K562 (cell line): Measurements from ENCODE around the gene STX18. TPM values are rescaled to one million over a fixed set of nuclear protein-coding genes. Genes with fewer than 3 reads are reported as not detected.

ENCODE experiments used
- ATAC-seq: fragments of 200-7000 bp; cut with Tn5 transposase; 3 replicates; pipeline ENCODE4 v1.9.1; 2020; ENCODE audit warnings: moderate library complexity
- BruUV-seq: library from RNA; stranded (reverse); fragments of 400-500 nt; replicated peaks from 2 replicates; lab custom pipeline; 2021; lab: Mats Ljungman, UMichigan
- CTCF ChIA-PET: fragments of 300-600 bp; formaldehyde crosslinking; extraction: SDS; loops from one replicate; lab custom pipeline; 2021; ENCODE audit warnings: low intra/inter-chr PET ratio; lab: Yijun Ruan, JAX
- POLR2A ChIA-PET: fragments of 300-600, 350-650 bp; sonication (Branson Sonifier 250); formaldehyde crosslinking; extraction: SDS; loops from one replicate; lab custom pipeline; 2021; ENCODE audit warnings: antibody characterized with exemption, inconsistent platforms; lab: Yijun Ruan, JAX
- DNase-seq, 4 experiments: peaks; one replicate each; pipeline versions ENCODE4 v3.0.0 to v3.0.0-alpha.2; 2011 to 2018; ENCODE audit warnings: low spot score in 3 of 4, mixed read lengths in 3 of 4; ENCODE audit errors: extremely low read depth in 1 of 4
- FAIRE-seq: peaks from 2 replicates; lab custom pipeline; 2011; peaks lifted over from hg19 to GRCh38; lab: Jason Lieb, UNC
- H2AFZ ChIP-seq: 2 replicates; pipeline ENCODE4 v1.6.0; 2011; ENCODE audit warnings: low read depth, low read length, control low read depth, inconsistent platforms
- H3K27ac ChIP-seq: fragments of 200-600 bp; 3 replicates; pipeline ENCODE4 v1.8.0; 2011; ENCODE audit warnings: low read depth, mild to moderate bottlenecking, control low read depth, inconsistent platforms, low read length, moderate library complexity, mixed read lengths; ENCODE audit errors: extremely low read depth
- H3K27me3 ChIP-seq, 2 experiments: fragments of 300-600 bp in 1 of 2; 2 replicates in 1 of 2; 3 replicates in 1 of 2; pipeline versions ENCODE4 v1.6.0 to v1.8.0; 2011; ENCODE audit warnings: inconsistent platforms in 2 of 2, low read length in 2 of 2, mild to moderate bottlenecking in 1 of 2, mixed read lengths in 1 of 2, moderate library complexity in 1 of 2; ENCODE audit not compliant: control insufficient read depth in 2 of 2, insufficient read depth in 2 of 2
- H3K36me3 ChIP-seq: fragments of 300-600 bp; 3 replicates; pipeline ENCODE4 v1.8.0; 2011; ENCODE audit warnings: mild to moderate bottlenecking, low read length, inconsistent platforms; ENCODE audit not compliant: control insufficient read depth, insufficient read depth
- H3K4me1 ChIP-seq, 2 experiments: fragments of 200-600 bp in 1 of 2; replicated peaks in 1 of 2; 2 replicates in 1 of 2; 3 replicates in 1 of 2; pipeline versions ENCODE4 v1.5.1 to v1.8.0; 2011; ENCODE audit warnings: inconsistent platforms in 2 of 2, low read length in 2 of 2, mild to moderate bottlenecking in 1 of 2, mixed read lengths in 1 of 2, moderate library complexity in 1 of 2; ENCODE audit not compliant: control insufficient read depth in 2 of 2, insufficient read depth in 2 of 2
- H3K4me2 ChIP-seq: 2 replicates; pipeline ENCODE4 v1.6.1; 2011; ENCODE audit warnings: low read length, control low read depth, inconsistent platforms, mixed read lengths; ENCODE audit not compliant: insufficient read depth
- H3K4me3 ChIP-seq: fragments of 200-600 bp; sonication (generic), shearing (Covaris generic); 2 replicates; pipeline ENCODE4 v1.5.1; 2016; ENCODE audit warnings: control low read depth, inconsistent platforms
- H3K79me2 ChIP-seq: fragments of 200-600 bp; 3 replicates; pipeline ENCODE4 v1.8.0; 2011; ENCODE audit warnings: low read length, inconsistent platforms; ENCODE audit not compliant: control insufficient read depth, insufficient read depth
- H3K9ac ChIP-seq, 2 experiments: 2 replicates each; pipeline versions ENCODE4 v1.6.0 to v1.6.1; 2011; ENCODE audit warnings: low read depth in 2 of 2, low read length in 2 of 2, control low read depth in 1 of 2, inconsistent platforms in 1 of 2, mild to moderate bottlenecking in 1 of 2, mixed read lengths in 1 of 2; ENCODE audit not compliant: insufficient read depth in 1 of 2
- H3K9me1 ChIP-seq: one replicate; pipeline ENCODE4 v1.6.0; 2011; ENCODE audit warnings: inconsistent platforms, mild to moderate bottlenecking, low read length, moderate library complexity; ENCODE audit not compliant: control insufficient read depth, insufficient read depth
- H3K9me3 ChIP-seq: replicated peaks from 2 replicates; pipeline ENCODE4 v1.5.1; 2011; ENCODE audit warnings: low read depth, low read length, inconsistent platforms; ENCODE audit not compliant: control insufficient read depth, insufficient read depth
- H4K20me1 ChIP-seq: replicated peaks from 2 replicates; pipeline ENCODE4 v1.6.1; 2011; ENCODE audit warnings: low read length, inconsistent platforms, mixed read lengths; ENCODE audit not compliant: control insufficient read depth, insufficient read depth
- BRD4 ChIP-seq: fragments of 200-600 bp; sonication (generic); IDR thresholded peaks from 2 replicates; pipeline ENCODE4 v1.6.1; 2017; ENCODE audit warnings: inconsistent platforms
- EP300 ChIP-seq: IDR thresholded peaks from 2 replicates; pipeline ENCODE4 v1.6.1; 2012; ENCODE audit warnings: low read length, improper control_type of control experiment
- FOXA1 ChIP-seq: fragments of 450-650 bp; IDR thresholded peaks from 2 replicates; pipeline ENCODE4 v1.6.1; 2016; ENCODE audit warnings: mild to moderate bottlenecking, borderline replicate concordance
- POLR2B ChIP-seq: fragments of 450-650 bp; IDR thresholded peaks from 2 replicates; pipeline ENCODE4 v1.6.1; 2018; ENCODE audit warnings: low read depth; ENCODE audit not compliant: partially characterized antibody
- POU5F1 ChIP-seq: fragments of 150-350 bp; IDR thresholded peaks from 2 replicates; pipeline ENCODE4 v1.6.1; 2014; ENCODE audit warnings: borderline replicate concordance, low read length, low read depth, mild to moderate bottlenecking; ENCODE audit not compliant: partially characterized antibody
- SMAD2 ChIP-seq: fragments of 150-350 bp; IDR thresholded peaks from 2 replicates; pipeline ENCODE4 v1.6.1; 2014; ENCODE audit warnings: low read depth, mild to moderate bottlenecking, low read length
- SMARCC2 ChIP-seq: fragments of 450-650 bp; IDR thresholded peaks from 2 replicates; pipeline ENCODE4 v1.6.1; 2017; ENCODE audit warnings: antibody characterized with exemption, moderate library complexity, mild to moderate bottlenecking, low read depth
- WGBS: fragments of 100-300 bp; shearing (Covaris generic); methylation state at CpG from one replicate; pipeline ENCODE4 v1.1.6; 2016; ENCODE audit warnings: low coverage, mixed read lengths; ENCODE audit not compliant: insufficient coverage; ENCODE audit errors: missing lambda C conversion rate; 5-methylcytosine and 5-hydroxymethylcytosine counted together
- in situ Hi-C: fragments of 300-500 bp; cut with MboI; formaldehyde crosslinking; loops from 4 replicates; pipeline ENCODE4 v1.15.0; 2018; ENCODE audit warnings: inconsistent platforms, mixed read lengths
- intact Hi-C: fragments of 100-400 bp; cut with micrococcal nuclease; formaldehyde crosslinking; loops from 2 replicates; pipeline ENCODE4 v1.14.2; 2022
- polyA plus RNA-seq, 8 experiments: library from polyadenylated mRNA; depleted of rRNA in 4 of 8; stranded (reverse) in 5 of 8; unstranded in 3 of 8; fragments of >200 nt; fragmentation: Nextera tagmentation in 2 of 8; fragmentation: Illumina TruSeq in 1 of 8; extraction: Ambion mirVana in 2 of 8; extraction: Trizol in 1 of 8; gene quantifications; 2 replicates each; pipeline versions ENCODE4 v1.2.1 to v1.2.3, GENCODE V29; 2011 to 2014; ENCODE audit warnings: inconsistent platforms in 1 of 8, missing spikeins in 1 of 8
- total RNA-seq, 7 experiments: library from RNA; depleted of rRNA in 6 of 7; stranded (reverse); fragments of >200 nt in 6 of 7; fragmentation: Illumina TruSeq in 2 of 7; extraction: Trizol in 2 of 7; gene quantifications; 2 replicates each; pipeline versions ENCODE4 v1.2.1 to v1.2.3, GENCODE V29; 2011 to 2021; ENCODE audit warnings: low replicate concordance in 1 of 7
- TF ChIP-seq, protein P1 (sequence below), 2 experiments: fragments of 450-650 bp in 1 of 2; sonication (generic) in 1 of 2; formaldehyde crosslinking; conservative IDR thresholded peaks; 2 replicates each; pipeline versions ENCODE4 v1.4.0 to v1.8.1; 2020 to 2022; ENCODE audit warnings: mild to moderate bottlenecking in 1 of 2, missing genetic modification reagents in 1 of 2
- TF ChIP-seq, protein P2 (sequence below): sonication (generic); formaldehyde crosslinking; IDR thresholded peaks from 2 replicates; pipeline ENCODE4 v1.8.0; 2022; ENCODE audit warnings: mild to moderate bottlenecking, missing genetic modification reagents, borderline replicate concordance

Gene STX18
- total and polyA plus RNA-seq, 9 of the 15 experiments (the other 6 are each of a cell fraction or from before 2014, with no cell fraction given), result 6.2 to 41.7 (median 22.7) TPM

DNA sequence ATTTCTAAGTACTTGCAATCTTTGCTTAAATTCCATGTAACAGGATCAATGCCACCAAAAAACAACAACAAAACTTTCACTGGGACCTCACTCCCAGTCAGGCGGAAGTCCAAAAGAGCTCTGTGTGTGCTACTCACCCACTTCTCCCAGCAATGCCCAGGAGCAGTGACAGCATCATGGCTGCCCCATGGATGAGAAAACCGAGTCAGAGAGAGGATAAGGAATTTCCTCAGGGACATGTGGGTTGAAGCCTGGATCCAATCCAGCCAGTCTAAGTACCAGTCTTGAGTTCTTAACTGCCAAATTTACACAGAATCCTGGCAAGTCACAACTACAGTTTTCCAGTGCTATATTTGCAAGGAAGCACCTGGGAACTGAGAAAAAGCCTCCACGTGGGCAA, 64.5 kb downstream of the STX18 start:
- Histone ChIP-seq H2AFZ (no peak overlapping the region), H3K27ac (no peak overlapping the region), H3K27me3 (no peaks in the 10 kb centered on the region), H3K4me2 (no peak overlapping the region), H4K20me1 (peaks cover 36% of the 10 kb centered on the region), H3K4me1 (no peaks in the 10 kb centered on the region), H3K9me1 (no peaks in the 10 kb centered on the region), H3K36me3 (no peaks in the 10 kb centered on the region; the same call in 2 of the 3 replicates), H3K79me2 (no peaks in the 10 kb centered on the region), H3K9ac (no peak overlapping the region), H3K9me3 (no peaks in the 10 kb centered on the region), H3K4me3 (no peak overlapping the region)
- CTCF ChIA-PET, result no interaction called here
- DNase-seq (no peak), ATAC-seq (no peak), FAIRE-seq (no peak)
- BruUV-seq, result no TSS peak
- intact Hi-C loops (no loop called here), in situ Hi-C loops (loop anchor here (25.0 kb wide), 1 partner anchor 1335 kb away; no protein-coding TSS in a partner anchor)
- WGBS, result 37% methylated on average over 3 of the region's 3 CpGs
- POLR2A ChIA-PET, result no interaction called here
- TF ChIP-seq, protein P1, sequence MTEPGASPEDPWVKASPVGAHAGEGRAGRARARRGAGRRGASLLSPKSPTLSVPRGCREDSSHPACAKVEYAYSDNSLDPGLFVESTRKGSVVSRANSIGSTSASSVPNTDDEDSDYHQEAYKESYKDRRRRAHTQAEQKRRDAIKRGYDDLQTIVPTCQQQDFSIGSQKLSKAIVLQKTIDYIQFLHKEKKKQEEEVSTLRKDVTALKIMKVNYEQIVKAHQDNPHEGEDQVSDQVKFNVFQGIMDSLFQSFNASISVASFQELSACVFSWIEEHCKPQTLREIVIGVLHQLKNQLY (CRISPR knock-in tag; conservative IDR thresholded peaks at IDR 0.05), result no peak
- TF ChIP-seq BRD4, result no peak
- TF ChIP-seq, protein P2, sequence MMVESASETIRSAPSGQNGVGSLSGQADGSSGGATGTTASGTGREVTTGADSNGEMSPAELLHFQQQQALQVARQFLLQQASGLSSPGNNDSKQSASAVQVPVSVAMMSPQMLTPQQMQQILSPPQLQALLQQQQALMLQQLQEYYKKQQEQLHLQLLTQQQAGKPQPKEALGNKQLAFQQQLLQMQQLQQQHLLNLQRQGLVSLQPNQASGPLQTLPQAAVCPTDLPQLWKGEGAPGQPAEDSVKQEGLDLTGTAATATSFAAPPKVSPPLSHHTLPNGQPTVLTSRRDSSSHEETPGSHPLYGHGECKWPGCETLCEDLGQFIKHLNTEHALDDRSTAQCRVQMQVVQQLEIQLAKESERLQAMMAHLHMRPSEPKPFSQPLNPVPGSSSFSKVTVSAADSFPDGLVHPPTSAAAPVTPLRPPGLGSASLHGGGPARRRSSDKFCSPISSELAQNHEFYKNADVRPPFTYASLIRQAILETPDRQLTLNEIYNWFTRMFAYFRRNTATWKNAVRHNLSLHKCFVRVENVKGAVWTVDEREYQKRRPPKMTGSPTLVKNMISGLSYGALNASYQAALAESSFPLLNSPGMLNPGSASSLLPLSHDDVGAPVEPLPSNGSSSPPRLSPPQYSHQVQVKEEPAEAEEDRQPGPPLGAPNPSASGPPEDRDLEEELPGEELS (CRISPR knock-in tag), result no peak
- TF ChIP-seq EP300, result no peak
- no peak for TF ChIP-seq FOXA1
- TF ChIP-seq POU5F1, result no peak
- no peak for TF ChIP-seq SMAD2
- TF ChIP-seq SMARCC2, result no peak
- TF ChIP-seq POLR2B, result no peak
